Measurements from ENCODE around the gene PLLP.

Gene PLLP

GRCh38 chr16:57276596-57276995 is 7.9 kb downstream of the PLLP start:
- TF ChIP-seq SIN3A (IDR thresholded peaks at IDR 0.05; ENCODE audit: borderline replicate concordance, insufficient read depth, low read length), result no peak
- TF ChIP-seq POLR2AphosphoS5 (IDR thresholded peaks at IDR 0.05; ENCODE audit: low read depth, low read length), result no peak
- no peak for TF ChIP-seq FOXP2 (optimal IDR thresholded peaks at IDR 0.05; ENCODE audit: borderline replicate concordance, extremely low read depth, extremely low read length, insufficient read depth)
- TF ChIP-seq, protein P1, sequence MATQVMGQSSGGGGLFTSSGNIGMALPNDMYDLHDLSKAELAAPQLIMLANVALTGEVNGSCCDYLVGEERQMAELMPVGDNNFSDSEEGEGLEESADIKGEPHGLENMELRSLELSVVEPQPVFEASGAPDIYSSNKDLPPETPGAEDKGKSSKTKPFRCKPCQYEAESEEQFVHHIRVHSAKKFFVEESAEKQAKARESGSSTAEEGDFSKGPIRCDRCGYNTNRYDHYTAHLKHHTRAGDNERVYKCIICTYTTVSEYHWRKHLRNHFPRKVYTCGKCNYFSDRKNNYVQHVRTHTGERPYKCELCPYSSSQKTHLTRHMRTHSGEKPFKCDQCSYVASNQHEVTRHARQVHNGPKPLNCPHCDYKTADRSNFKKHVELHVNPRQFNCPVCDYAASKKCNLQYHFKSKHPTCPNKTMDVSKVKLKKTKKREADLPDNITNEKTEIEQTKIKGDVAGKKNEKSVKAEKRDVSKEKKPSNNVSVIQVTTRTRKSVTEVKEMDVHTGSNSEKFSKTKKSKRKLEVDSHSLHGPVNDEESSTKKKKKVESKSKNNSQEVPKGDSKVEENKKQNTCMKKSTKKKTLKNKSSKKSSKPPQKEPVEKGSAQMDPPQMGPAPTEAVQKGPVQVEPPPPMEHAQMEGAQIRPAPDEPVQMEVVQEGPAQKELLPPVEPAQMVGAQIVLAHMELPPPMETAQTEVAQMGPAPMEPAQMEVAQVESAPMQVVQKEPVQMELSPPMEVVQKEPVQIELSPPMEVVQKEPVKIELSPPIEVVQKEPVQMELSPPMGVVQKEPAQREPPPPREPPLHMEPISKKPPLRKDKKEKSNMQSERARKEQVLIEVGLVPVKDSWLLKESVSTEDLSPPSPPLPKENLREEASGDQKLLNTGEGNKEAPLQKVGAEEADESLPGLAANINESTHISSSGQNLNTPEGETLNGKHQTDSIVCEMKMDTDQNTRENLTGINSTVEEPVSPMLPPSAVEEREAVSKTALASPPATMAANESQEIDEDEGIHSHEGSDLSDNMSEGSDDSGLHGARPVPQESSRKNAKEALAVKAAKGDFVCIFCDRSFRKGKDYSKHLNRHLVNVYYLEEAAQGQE (IDR thresholded peaks at IDR 0.05; ENCODE audit: insufficient read depth in 1 of 2, low read depth in 2 of 2, low read length in 2 of 2), result no peak
- TF ChIP-seq TAF1 (IDR thresholded peaks at IDR 0.05; ENCODE audit: borderline replicate concordance, insufficient read depth, low read length), result no peak

GRCh38 chr16:57273826-57274225 is 10.6 kb downstream of the PLLP start:
- TF ChIP-seq POLR2AphosphoS5 (IDR thresholded peaks at IDR 0.05; ENCODE audit: low read depth, low read length), result no peak
- TF ChIP-seq, protein P1 (IDR thresholded peaks at IDR 0.05; ENCODE audit: insufficient read depth in 1 of 2, low read depth in 2 of 2, low read length in 2 of 2), result no peak
- no peak for TF ChIP-seq FOXP2 (optimal IDR thresholded peaks at IDR 0.05; ENCODE audit: borderline replicate concordance, extremely low read depth, extremely low read length, insufficient read depth)
- TF ChIP-seq SIN3A (IDR thresholded peaks at IDR 0.05; ENCODE audit: borderline replicate concordance, insufficient read depth, low read length), result no peak
- TF ChIP-seq TAF1 (IDR thresholded peaks at IDR 0.05; ENCODE audit: borderline replicate concordance, insufficient read depth, low read length), result no peak

DNA sequence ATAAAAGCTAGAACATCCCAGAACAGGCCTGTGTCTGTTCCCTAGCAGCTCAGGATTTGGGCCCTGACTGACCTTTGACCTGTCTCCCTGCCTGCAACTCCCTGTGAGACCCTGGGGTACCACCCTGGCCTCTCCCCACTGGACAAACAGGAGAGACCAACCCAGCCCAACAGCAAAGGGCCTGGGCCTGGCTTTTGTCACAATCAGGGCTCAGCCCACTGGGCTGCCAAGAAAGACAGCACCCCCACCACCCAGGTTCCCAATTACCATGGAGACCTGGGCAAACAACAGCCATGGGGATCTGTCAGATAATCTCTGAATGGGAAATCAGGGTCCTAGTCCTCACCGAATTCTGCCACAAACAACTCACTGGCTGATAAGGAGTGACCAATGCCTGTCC is 11.1 kb downstream of the PLLP start:
- TF ChIP-seq FOXP2 (optimal IDR thresholded peaks at IDR 0.05; ENCODE audit: borderline replicate concordance, extremely low read depth, extremely low read length, insufficient read depth) (no peak), TAF1 (IDR thresholded peaks at IDR 0.05; ENCODE audit: borderline replicate concordance, insufficient read depth, low read length) (no peak), POLR2AphosphoS5 (IDR thresholded peaks at IDR 0.05; ENCODE audit: low read depth, low read length) (no peak), SIN3A (IDR thresholded peaks at IDR 0.05; ENCODE audit: borderline replicate concordance, insufficient read depth, low read length) (no peak)
- TF ChIP-seq, protein P1 (IDR thresholded peaks at IDR 0.05; ENCODE audit: insufficient read depth in 1 of 2, low read depth in 2 of 2, low read length in 2 of 2), result no peak

GRCh38 chr16:57271867-57272495 is 12.5 kb downstream of the PLLP start:
- TF ChIP-seq, protein P1 (IDR thresholded peaks at IDR 0.05; ENCODE audit: insufficient read depth in 1 of 2, low read depth in 2 of 2, low read length in 2 of 2), result no peak
- no peak for TF ChIP-seq POLR2AphosphoS5 (IDR thresholded peaks at IDR 0.05; ENCODE audit: low read depth, low read length)
- TF ChIP-seq FOXP2 (optimal IDR thresholded peaks at IDR 0.05; ENCODE audit: borderline replicate concordance, extremely low read depth, extremely low read length, insufficient read depth), result no peak
- TF ChIP-seq TAF1 (IDR thresholded peaks at IDR 0.05; ENCODE audit: borderline replicate concordance, insufficient read depth, low read length), result no peak
- no peak for TF ChIP-seq SIN3A (IDR thresholded peaks at IDR 0.05; ENCODE audit: borderline replicate concordance, insufficient read depth, low read length)

- TF ChIP-seq SIN3A (IDR thresholded peaks at IDR 0.05; ENCODE audit: borderline replicate concordance, insufficient read depth, low read length) (no peak), TAF1 (IDR thresholded peaks at IDR 0.05; ENCODE audit: borderline replicate concordance, insufficient read depth, low read length) (no peak), POLR2AphosphoS5 (IDR thresholded peaks at IDR 0.05; ENCODE audit: low read depth, low read length) (no peak), FOXP2 (optimal IDR thresholded peaks at IDR 0.05; ENCODE audit: borderline replicate concordance, extremely low read depth, extremely low read length, insufficient read depth) (no peak)
- TF ChIP-seq, protein P1 (IDR thresholded peaks at IDR 0.05; ENCODE audit: insufficient read depth in 1 of 2, low read depth in 2 of 2, low read length in 2 of 2), result no peak
These were observed 13.5 kb downstream of the PLLP start for GRCh38 chr16:57271063-57271345.

Measured in PFSK-1 (cell line).